Heart left ventricle (tissue), 16 donors: ENCODE data around the gene ELOVL2. TPM values are rescaled to one million over a fixed set of nuclear protein-coding genes. Genes with fewer than 3 reads are reported as not detected.
"Not testable (repeated sequence)": the region's sequence is repeated elsewhere in the genome, so short reads cannot be mapped to it uniquely, and the experiment has no call there.

Experiments
- ATAC-seq, 4 donors: fragments of 200-7000 bp; cut with Tn5 transposase; one replicate each; pipeline ENCODE4 v1.9.1; 2020 to 2022; ENCODE audit warnings: moderate library complexity in 4 of 4, mild to moderate bottlenecking in 3 of 4, moderate number of reproducible peaks in 1 of 4
- DNase-seq, 5 donors: peaks; one replicate each; pipeline ENCODE4 v3.0.0-alpha.2; 2020
- H3K27ac ChIP-seq, 12 donors: fragments of 200-600 bp; sonication (generic) in 4 of 12; one replicate each; pipeline versions ENCODE4 v1.5.0 to v1.8.0; 2016 to 2022; ENCODE audit warnings: mild to moderate bottlenecking in 2 of 12
- H3K27me3 ChIP-seq, 9 donors: fragments of 200-600 bp; sonication (generic) in 2 of 9; one replicate each; pipeline versions ENCODE4 v1.5.1 to v1.8.0; 2016 to 2022; ENCODE audit warnings: mild to moderate bottlenecking in 3 of 9
- H3K36me3 ChIP-seq, 9 donors: fragments of 200-600 bp; sonication (generic) in 2 of 9; one replicate each; pipeline versions ENCODE4 v1.5.0 to v1.8.0; 2018 to 2022; ENCODE audit warnings: mild to moderate bottlenecking in 2 of 9
- H3K4me1 ChIP-seq, 12 donors: fragments of 200-600 bp; sonication (generic) in 4 of 12; one replicate each; pipeline versions ENCODE4 v1.5.0 to v1.8.0; 2016 to 2022; ENCODE audit warnings: mild to moderate bottlenecking in 3 of 12
- H3K4me3 ChIP-seq, 12 donors: fragments of 200-600 bp; sonication (generic) in 4 of 12; one replicate each; pipeline versions ENCODE4 v1.5.0 to v1.8.0; 2017 to 2022; ENCODE audit warnings: mild to moderate bottlenecking in 9 of 12, moderate library complexity in 4 of 12
- H3K9me3 ChIP-seq, 12 donors: fragments of 200-600 bp; sonication (generic) in 4 of 12; one replicate each; pipeline versions ENCODE4 v1.5.0 to v1.8.0; 2016 to 2022; ENCODE audit warnings: mild to moderate bottlenecking in 1 of 12
- POLR2A ChIP-seq, 2 donors: fragments of 450-650 bp; IDR thresholded peaks; one replicate each; pipeline ENCODE4 v1.6.1; 2017; ENCODE audit warnings: antibody characterized with exemption in 2 of 2, mild to moderate bottlenecking in 2 of 2, moderate library complexity in 2 of 2
- WGBS, 4 donors: extraction: QIAGEN DNeasy Blood & Tissue Kit in 2 of 4; methylation state at CpG; one replicate each; pipeline versions ENCODE4 v1.1.5 to v1.1.7; 2013 to 2018; 5-methylcytosine and 5-hydroxymethylcytosine counted together
- intact Hi-C, 10 donors: fragments of 100-400 bp; cut with DNase I; formaldehyde crosslinking; loops; one replicate each; pipeline versions ENCODE4 v1.11.1 to v1.14.2; 2022
- polyA plus RNA-seq, 2 donors: library from polyadenylated mRNA; stranded (reverse); fragments of 200-250 nt; gene quantifications; one replicate each; pipeline ENCODE4 v1.2.3, GENCODE V29; 2013
- total RNA-seq, 9 donors: library from RNA; depleted of rRNA in 2 of 9; stranded (reverse); fragments of >200 nt in 2 of 9; fragmentation: NEBNext Ultra II Directional in 3 of 9; extraction: Animal tissue kit (Norgen Biotek cat#: 25700) in 3 of 9; gene quantifications; one replicate each; pipeline versions ENCODE4 v1.1.0 to v1.2.4, GENCODE V29; 2016 to 2023
- TF ChIP-seq, protein P1 (sequence below), 12 donors: fragments of 200-600 bp; sonication (generic) in 4 of 12; IDR thresholded peaks; one replicate each; pipeline versions ENCODE4 v1.5.0 to v1.8.0; 2018 to 2022; ENCODE audit warnings: antibody characterized with exemption in 12 of 12, mild to moderate bottlenecking in 5 of 12
- donor health status: ischemic (EF 13 %, LVEDD 7.1; RV severe dilation, severe dysfunction).
- donor health status: healthy with polysubstance abuse.
- donor health status: DM: no; HTN: yes; CAD: no.
- donor health status: DM: no; HTN: no; CAD: no.
- donor health status: ischemic (EF 25% LVEDD 6.9; RV normal size, moderate dysfunction).
- donor health status: ischemic (EF 25% LVEDD 5.7; RV mildly dilated, moderate dysfunction).
- donor health status: healthy.
- donor health status: DM: yes; HTN: yes; CAD: no.
- donor health status: ischemic (EF 35%, LVEDD 5.7; RV mildly dilated, moderate dysfunction).
- donor health status: nonischemic (EF 11% LVEDD 7.7; RV severe dilation, severe dysfunction).
- donor health status: DM: yes; HTN: yes; CAD: no.
- donor health status: PGD.
- donor health status: ischemic (EF 29% LVEDD 5.4; RV normal size, mild dysfunction).
- donor health status: nonischemic (EF 23%, LVEDD 6.1; RV moderate dilation, normal function).

The ELOVL2 gene
- total and polyA plus RNA-seq, 11 donors: 1.1 to 6.1 (median 1.6) TPM

DNA sequence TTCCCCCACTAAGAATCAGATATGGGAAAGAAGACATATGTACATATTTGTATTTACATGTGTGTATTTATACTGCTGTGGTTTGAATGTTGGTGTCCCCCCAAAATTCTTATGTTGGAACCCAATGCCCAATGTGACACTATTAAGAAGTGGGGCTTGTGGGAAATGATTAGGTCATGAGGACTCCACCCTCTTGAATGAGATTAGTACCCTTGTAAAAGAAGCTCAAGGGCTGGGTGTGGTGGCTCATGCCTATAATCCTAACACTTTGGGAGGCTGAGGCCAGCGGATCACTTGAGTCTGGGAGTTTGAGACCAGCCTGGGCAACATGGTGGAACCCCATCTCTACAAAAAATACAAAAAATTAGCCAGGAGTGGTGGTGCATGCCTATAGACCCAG is 45.6 kb upstream of the ELOVL2 start:
- ATAC-seq: no peak
- Histone ChIP-seq H3K4me1 (peaks cover 0 to 9% (median 1%) of the 10 kb centered on the region in 12 donors), H3K9me3 (no peaks in the 10 kb centered on the region), H3K4me3 (no peak overlapping the region), H3K27me3 (no peaks in the 10 kb centered on the region), H3K27ac (no peak overlapping the region), H3K36me3 (no peaks in the 10 kb centered on the region)
- intact Hi-C loops: no loop called here
- WGBS, 4 donors: 88 to 100% (median 95%) methylated on average over 1 of the region's 1 CpG
- TF ChIP-seq, protein P1, sequence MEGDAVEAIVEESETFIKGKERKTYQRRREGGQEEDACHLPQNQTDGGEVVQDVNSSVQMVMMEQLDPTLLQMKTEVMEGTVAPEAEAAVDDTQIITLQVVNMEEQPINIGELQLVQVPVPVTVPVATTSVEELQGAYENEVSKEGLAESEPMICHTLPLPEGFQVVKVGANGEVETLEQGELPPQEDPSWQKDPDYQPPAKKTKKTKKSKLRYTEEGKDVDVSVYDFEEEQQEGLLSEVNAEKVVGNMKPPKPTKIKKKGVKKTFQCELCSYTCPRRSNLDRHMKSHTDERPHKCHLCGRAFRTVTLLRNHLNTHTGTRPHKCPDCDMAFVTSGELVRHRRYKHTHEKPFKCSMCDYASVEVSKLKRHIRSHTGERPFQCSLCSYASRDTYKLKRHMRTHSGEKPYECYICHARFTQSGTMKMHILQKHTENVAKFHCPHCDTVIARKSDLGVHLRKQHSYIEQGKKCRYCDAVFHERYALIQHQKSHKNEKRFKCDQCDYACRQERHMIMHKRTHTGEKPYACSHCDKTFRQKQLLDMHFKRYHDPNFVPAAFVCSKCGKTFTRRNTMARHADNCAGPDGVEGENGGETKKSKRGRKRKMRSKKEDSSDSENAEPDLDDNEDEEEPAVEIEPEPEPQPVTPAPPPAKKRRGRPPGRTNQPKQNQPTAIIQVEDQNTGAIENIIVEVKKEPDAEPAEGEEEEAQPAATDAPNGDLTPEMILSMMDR (IDR thresholded peaks at IDR 0.05): no peak
- TF ChIP-seq POLR2A (IDR thresholded peaks at IDR 0.05): no peak
- DNase-seq: no peak

DNA sequence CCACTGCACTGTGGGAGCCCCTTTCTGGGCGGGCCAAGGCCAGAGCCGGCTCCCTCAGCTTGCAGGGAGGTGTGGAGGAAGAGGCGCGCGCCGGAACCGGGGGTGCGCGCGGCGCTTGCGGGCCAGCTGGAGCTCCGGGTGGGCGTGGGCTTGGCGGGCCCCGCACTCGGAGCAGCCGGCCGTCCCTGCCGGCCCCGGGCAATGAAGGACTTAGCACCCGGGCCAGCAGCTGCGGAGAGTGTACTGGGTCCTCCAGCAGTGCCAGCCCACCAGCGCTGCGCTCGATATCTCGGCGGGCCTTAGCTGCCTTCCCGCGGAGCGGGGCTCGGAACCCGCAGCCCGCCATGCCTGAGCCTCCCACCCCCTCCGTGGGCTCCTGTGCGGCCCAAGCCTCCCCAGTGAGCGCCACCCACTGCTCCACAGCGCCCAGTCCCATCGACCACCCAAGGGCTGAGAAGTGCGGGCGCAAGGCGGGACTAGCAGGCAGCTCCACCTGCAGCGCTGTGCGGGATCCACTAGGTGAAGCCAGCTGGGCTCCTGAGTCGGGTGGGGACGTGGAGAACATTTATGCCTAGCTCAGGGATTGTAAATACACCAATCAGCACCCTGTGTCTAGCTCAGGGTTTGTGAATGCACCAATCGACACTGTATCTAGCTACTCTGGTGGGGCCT is 43.2 kb upstream of the ELOVL2 start:
- intact Hi-C loops, H3K4me1 ChIP-seq, H3K4me3 ChIP-seq, H3K9me3 ChIP-seq, DNase-seq, H3K27ac ChIP-seq, H3K27me3 ChIP-seq, H3K36me3 ChIP-seq, ATAC-seq: not testable (repeated sequence)
- WGBS, 4 donors: 90 to 95% (median 92%) methylated on average over 43 to 47 of the region's 47 CpGs

DNA sequence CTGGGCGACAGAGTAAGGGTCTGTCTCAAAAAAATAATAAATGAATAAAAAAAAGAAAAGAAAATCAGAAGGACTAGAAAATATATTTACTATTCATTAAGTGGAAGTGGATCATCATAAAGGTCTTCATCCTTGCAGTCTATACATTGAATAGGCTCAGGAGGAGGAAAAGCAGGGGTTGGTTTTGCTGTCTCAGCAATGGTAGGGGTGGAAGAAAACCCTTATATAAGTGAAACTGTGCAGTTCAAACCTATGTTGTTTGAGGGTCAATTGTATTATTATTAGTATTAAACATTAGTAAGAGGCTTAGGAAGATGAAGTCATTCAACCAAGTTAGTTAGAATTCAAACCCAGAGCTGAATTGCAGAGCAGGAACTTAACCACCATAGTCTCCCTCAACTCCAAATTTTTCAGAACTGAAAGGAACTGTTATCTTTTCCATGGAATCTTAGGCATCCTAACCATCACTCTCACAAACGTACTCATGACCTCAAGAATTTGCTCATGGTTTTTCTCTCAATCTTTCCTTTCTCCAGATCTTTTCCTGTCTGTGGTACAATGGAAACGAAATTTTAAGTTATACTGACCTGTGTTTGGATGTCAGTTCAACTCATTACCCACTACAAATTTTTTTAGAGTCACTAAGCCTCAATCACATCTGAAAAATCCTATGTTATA is 41.8 kb upstream of the ELOVL2 start:
- no peaks in the 10 kb centered on the region for H3K4me1 ChIP-seq
- DNase-seq (no peak), ATAC-seq (no peak)
- H3K36me3 ChIP-seq: no peaks in the 10 kb centered on the region
- intact Hi-C loops: no loop called here
- no peaks in the 10 kb centered on the region for H3K27me3 ChIP-seq
- 49 to 55% (median 51%) methylated on average over 3 of the region's 3 CpGs for WGBS, 4 donors
- H3K9me3 ChIP-seq: no peaks in the 10 kb centered on the region
- TF ChIP-seq POLR2A (IDR thresholded peaks at IDR 0.05): no peak
- TF ChIP-seq, protein P1 (IDR thresholded peaks at IDR 0.05): no peak
- H3K4me3 ChIP-seq: no peak overlapping the region
- H3K27ac ChIP-seq: no peak overlapping the region

DNA sequence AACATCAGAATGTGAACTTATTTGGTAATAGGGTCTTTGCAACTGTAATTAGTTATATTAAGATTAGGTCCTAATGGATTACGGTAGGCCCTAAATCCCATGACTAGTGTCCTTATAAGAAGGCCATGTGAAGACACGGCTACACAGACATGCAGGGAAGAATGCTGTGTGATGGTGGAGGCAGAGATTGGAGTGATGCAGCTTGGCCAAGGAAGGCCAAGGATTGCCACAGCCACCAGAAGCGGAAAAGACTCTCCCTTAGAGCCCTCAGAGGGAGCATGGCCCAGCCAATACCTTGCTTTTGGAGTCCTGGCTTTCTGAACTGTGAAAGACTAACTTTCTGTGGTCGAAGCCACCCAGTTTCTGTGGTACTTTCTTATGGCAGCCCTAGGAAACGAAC is 39.9 kb upstream of the ELOVL2 start:
- Histone ChIP-seq H3K9me3 (no peaks in the 10 kb centered on the region), H3K27ac (no peak overlapping the region), H3K27me3 (no peaks in the 10 kb centered on the region), H3K36me3 (no peaks in the 10 kb centered on the region), H3K4me3 (no peak overlapping the region), H3K4me1 (no peaks in the 10 kb centered on the region)
- DNase-seq: no peak
- ATAC-seq: no peak
- TF ChIP-seq, protein P1 (IDR thresholded peaks at IDR 0.05): no peak
- TF ChIP-seq POLR2A (IDR thresholded peaks at IDR 0.05): no peak
- WGBS, 4 donors: 85 to 93% (median 90%) methylated on average over 5 of the region's 5 CpGs
- intact Hi-C loops: no loop called here
